Upper lobe of left lung (tissue), 4 donors: ENCODE results near the gene RPE.

Source experiments
- EP300 ChIP-seq, 4 donors: sonication (generic); formaldehyde crosslinking; IDR thresholded peaks; one replicate each; pipeline ENCODE4 v1.5.1; 2017; ENCODE audit warnings: antibody characterized with exemption in 4 of 4, control low read depth in 2 of 4
- POLR2A ChIP-seq, 4 donors: fragments of 450-650 bp; IDR thresholded peaks; one replicate each; pipeline ENCODE4 v1.5.1; 2016 to 2017; ENCODE audit warnings: antibody characterized with exemption in 4 of 4, mild to moderate bottlenecking in 2 of 4
- POLR2AphosphoS5 ChIP-seq, 2 donors: sonication (generic); formaldehyde crosslinking; IDR thresholded peaks; one replicate each; pipeline ENCODE4 v1.5.1; 2017; ENCODE audit warnings: antibody characterized with exemption in 2 of 2
- TF ChIP-seq, protein P1 (sequence below), 6 experiments: fragments of 450-650 bp in 4 of 6; fragments of 200-600 bp in 2 of 6; sonication (generic) in 2 of 6; IDR thresholded peaks; one replicate each; pipeline ENCODE4 v1.5.1; 2016 to 2019; ENCODE audit warnings: antibody characterized with exemption in 6 of 6

- TF ChIP-seq, protein P1, sequence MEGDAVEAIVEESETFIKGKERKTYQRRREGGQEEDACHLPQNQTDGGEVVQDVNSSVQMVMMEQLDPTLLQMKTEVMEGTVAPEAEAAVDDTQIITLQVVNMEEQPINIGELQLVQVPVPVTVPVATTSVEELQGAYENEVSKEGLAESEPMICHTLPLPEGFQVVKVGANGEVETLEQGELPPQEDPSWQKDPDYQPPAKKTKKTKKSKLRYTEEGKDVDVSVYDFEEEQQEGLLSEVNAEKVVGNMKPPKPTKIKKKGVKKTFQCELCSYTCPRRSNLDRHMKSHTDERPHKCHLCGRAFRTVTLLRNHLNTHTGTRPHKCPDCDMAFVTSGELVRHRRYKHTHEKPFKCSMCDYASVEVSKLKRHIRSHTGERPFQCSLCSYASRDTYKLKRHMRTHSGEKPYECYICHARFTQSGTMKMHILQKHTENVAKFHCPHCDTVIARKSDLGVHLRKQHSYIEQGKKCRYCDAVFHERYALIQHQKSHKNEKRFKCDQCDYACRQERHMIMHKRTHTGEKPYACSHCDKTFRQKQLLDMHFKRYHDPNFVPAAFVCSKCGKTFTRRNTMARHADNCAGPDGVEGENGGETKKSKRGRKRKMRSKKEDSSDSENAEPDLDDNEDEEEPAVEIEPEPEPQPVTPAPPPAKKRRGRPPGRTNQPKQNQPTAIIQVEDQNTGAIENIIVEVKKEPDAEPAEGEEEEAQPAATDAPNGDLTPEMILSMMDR (IDR thresholded peaks at IDR 0.05) = no peak
- TF ChIP-seq POLR2A (IDR thresholded peaks at IDR 0.05) (no peak), EP300 (IDR thresholded peaks at IDR 0.05) (no peak), POLR2AphosphoS5 (IDR thresholded peaks at IDR 0.05) (no peak)
These were observed 6.7 kb downstream of the RPE start for GRCh38 chr2:210009126-210009525.
